HG03442 (cell line): ENCODE measurements around the gene TMEM259.

ENCODE experiments used
- ATAC-seq: cut with Tn5 transposase; IDR thresholded peaks from one replicate; pipeline ENCODE4 v1.9.1; 2021; ENCODE audit warnings: mild to moderate bottlenecking, moderate library complexity; ENCODE audit not compliant: unreplicated experiment

TMEM259 gene

DNA sequence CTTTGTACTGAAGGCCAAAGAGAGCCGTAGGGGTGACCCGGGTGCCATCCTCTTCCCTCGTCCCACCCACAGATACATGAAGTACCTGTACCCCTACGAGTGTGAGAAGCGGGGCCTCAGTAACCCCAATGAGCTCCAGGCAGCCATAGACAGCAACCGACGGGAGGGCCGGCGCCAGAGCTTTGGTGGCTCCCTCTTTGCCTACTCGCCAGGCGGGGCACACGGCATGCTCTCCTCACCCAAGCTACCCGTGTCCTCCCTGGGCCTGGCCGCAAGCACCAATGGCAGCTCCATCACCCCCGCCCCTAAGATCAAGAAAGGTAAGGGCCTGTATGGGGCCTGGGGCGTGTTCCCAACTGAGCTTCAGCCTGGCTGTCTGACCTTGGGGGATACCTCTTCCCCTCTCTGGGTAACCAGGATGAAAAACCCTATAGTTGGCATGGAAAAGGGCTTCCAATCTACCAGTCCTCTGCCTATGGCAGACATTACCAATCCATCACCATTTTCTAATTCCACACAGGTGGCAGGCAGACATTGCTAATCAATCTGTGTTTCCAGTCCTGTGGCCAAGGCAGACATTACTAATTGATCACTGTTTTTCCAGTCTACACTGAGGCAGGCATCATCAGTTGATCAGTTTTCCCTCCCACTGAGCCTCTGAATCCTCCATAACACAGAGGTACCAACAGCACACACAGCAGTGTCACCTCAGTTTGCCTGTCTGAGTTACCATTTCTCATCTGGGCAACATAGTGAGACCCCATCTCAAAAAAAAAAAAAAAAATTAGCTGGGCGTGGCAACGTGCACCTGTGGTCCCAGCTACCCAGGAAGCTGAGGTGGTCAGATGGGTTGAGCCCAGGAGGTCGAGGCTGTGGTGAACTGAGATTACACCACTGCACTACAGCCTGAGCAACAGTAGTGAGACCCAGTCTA is 55.9 kb downstream of the TMEM259 start:
- ATAC-seq = no peak

DNA sequence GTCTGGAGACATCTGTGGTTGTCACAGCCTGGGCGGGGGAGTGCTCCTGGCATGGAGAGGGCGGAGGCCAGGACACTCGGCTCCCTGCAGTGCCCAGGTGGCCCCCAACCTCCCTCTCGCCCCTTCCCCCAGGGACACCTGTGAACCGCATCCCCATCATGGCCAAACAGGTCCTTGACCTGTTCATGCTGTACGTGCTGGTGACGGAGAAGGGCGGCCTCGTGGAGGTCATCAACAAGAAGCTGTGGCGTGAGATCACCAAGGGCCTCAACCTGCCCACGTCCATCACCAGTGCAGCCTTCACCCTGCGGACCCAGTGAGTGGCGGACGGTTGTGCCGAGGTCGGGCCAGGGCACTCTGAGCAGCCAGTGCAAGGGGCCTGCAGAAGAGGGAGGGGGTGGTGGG is 56.8 kb downstream of the TMEM259 start:
- no peak for ATAC-seq

DNA sequence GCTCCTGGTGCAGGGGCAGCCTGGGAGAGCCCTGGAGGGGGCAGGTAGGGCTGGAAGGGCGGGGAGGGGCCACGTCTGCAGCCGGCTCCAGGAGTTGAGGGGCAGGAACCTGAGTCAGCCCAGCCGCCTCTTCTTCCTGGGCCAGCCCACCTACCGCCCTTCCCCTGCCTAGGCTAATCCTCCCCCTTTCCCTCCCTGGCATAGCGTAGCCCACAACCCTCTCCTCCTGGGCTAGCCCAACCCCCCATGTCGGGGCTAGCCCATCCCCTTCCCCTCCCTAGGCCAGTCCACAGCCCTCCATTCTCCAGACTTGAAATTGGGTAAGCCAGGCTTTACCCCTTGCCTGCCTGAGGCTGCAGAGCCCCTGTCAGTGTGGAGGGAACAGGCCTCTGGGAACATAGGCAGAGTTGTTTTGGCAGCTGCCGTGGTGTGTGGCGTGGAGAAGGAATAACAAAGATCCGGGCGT is 57.4 kb downstream of the TMEM259 start:
- ATAC-seq = no peak

DNA sequence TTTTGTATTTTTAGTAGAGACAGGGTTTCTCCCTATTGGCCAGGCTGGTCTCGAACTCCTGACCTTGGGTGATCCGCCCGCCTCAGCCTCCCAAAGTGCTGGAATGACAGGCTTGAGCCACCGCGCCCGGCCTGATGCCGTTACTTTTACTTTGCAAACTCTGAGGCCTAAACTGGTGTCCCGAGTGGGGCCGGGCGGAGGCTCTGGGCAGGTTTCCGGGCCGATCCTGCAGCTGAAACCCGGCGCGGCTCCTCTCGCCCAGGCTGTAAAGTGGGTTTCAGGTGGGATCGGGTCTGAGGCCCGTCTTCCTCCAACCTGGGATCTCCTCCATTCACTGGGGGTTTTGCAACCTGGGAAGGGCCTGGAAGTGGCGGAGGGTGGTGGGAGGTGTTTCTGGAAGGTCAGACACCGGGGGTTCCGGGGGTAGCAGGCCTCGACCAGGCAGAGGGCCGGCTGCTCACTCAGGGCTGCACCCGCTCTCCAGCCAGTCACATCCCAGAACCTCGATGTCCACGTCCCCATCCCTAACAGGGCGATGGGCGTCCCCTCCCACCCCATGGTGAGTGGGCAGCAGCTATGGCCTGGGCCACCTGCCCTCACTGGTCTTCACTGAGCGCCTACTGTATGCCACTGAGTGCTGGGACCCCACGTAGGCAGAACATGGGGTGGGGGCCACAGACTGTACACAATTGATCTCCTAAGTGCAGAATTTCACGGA is 58.1 kb downstream of the TMEM259 start:
- ATAC-seq = no peak

DNA sequence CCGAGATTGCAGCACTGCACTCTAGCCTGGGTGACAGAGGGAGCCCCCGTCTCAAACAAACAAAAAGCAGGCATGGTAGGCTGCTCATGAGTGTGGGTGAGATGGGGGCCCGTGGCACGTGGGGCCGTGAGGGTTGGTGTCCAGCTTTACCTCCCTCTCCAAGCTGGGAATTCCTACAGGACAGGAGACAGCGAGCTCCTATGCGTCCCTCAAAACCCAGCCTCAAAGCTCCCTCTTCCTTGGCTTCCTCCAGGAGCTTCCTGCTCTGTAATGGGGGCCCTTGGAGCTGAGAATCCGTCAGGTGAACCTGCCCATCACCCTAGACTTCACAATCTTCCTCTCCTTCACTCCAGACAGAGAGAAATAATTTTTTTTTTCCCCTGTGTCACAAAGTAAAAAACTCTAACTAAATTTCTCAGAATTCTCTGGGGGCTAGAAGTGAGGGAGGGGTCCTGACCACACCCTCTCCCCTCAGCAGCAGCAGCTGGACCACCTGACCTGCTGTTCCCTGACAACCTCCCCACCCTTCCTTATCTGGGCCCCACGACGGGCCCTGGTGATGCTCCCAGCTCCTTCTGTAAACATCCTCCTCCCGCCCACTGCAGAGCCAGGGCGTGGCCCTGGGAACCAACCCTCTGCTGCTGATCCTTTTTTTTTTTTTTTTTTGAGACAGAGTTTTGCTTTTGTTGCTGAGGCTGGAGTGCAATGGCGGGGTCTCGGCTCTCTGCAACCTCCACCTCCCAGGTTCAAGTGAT is 58.9 kb downstream of the TMEM259 start:
- ATAC-seq = no peak

DNA sequence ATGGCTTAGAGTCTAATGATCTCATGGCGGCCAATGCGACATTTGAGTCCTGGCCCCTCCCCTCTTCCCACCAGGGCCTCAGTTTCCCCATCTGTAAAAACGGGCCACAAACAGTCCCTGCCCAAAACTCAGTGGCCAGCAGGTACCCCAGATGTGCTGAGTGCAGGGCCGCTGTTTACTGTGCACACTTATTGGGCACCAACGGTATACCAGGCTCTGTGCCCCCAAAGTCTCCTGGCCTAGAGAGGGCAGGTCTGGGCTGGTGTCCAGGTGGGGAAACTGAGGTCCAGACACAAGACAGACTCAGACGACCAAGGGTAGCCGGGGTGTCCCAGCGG is 60.4 kb downstream of the TMEM259 start:
- no peak for ATAC-seq

DNA sequence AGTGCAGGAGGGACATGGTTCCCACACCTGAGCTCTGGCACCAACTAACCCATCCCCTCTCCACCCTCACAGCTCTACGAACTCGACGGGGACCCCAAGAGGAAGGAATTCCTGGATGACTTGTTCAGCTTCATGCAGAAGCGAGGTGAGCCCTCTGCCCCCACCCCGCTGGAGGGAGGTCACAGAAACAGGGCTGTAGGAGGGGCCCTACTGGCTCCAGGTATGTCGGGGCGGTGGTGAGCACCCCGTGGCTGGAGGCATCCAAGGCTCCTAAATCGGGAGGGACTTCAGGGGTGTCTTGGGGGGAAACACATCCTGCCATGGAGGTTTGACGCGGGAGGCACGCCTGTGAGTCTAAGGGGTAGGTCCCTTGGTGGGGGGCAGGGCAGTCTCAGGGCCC is 60.9 kb downstream of the TMEM259 start:
- ATAC-seq = no peak
